Daoy (cell line): ENCODE results near the gene INPP5J. TPM values are rescaled to one million over a fixed set of nuclear protein-coding genes. Genes with fewer than 3 reads are reported as not detected.

Source experiments
- total RNA-seq: library from RNA; depleted of rRNA; stranded (reverse); fragments of >200 nt; shearing (Covaris generic); gene quantifications from 2 replicates; pipeline ENCODE4 v1.2.3, GENCODE V29; 2014; rRNA removed

Gene INPP5J
- total RNA-seq, 1 experiment from 2014 or later: 1.3 TPM

Other genes starting within 250 kb of the INPP5J start
- 12.6 and 13.4 TPM in 2 replicates for gene MORC2, start 154.2 kb upstream of the INPP5J start, total RNA-seq
- gene TUG1, start 153.7 kb upstream of the INPP5J start, total RNA-seq: 35.0 and 37.0 TPM in 2 replicates
- gene SMTN, start 41.6 kb upstream of the INPP5J start, total RNA-seq: 163 and 173 TPM in 2 replicates
- gene SELENOM, start 15.4 kb upstream of the INPP5J start, total RNA-seq: 2.6 and 8.1 TPM in 2 replicates
- 0.51 and 0.80 TPM in 2 replicates for gene PLA2G3, start 17.5 kb downstream of the INPP5J start, total RNA-seq
- gene RNF185, start 37.2 kb downstream of the INPP5J start, total RNA-seq: 17.1 and 19.1 TPM in 2 replicates
- gene LIMK2, start 89.3 kb downstream of the INPP5J start, total RNA-seq: 20.7 and 25.1 TPM in 2 replicates
- gene PIK3IP1, start 169.5 kb downstream of the INPP5J start, total RNA-seq: 0.09 and 0.69 TPM in 2 replicates
- 18.8 and 19.5 TPM in 2 replicates for gene PATZ1, start 223.4 kb downstream of the INPP5J start, total RNA-seq